GM23248 (cell line): ENCODE results near the gene SLC2A1. TPM values are rescaled to one million over a fixed set of nuclear protein-coding genes. Genes with fewer than 3 reads are reported as not detected.
A peak's percentile ranks its signal among the peaks of the same experiment; 100 is the strongest.

Experiments used
- DNase-seq: peaks from one replicate; pipeline ENCODE4 v3.0.0-alpha.2; 2015
- H2AFZ ChIP-seq: fragments of 200-600 bp; sonication (generic); 2 replicates; pipeline ENCODE4 v1.6.1; 2016; ENCODE audit warnings: antibody characterized with exemption
- H3F3A ChIP-seq: fragments of 200-600 bp; sonication (generic); 2 replicates; pipeline ENCODE4 v1.6.1; 2016; ENCODE audit warnings: mild to moderate bottlenecking, antibody characterized with exemption, mixed run types; ENCODE audit not compliant: insufficient read depth
- H3K27ac ChIP-seq: fragments of 200-600 bp; sonication (generic); 2 replicates; pipeline ENCODE4 v1.5.1; 2016; ENCODE audit warnings: mild to moderate bottlenecking
- H3K27me3 ChIP-seq: fragments of 200-600 bp; sonication (generic); replicated peaks from 2 replicates; pipeline ENCODE4 v1.6.1; 2016; ENCODE audit warnings: mild to moderate bottlenecking; ENCODE audit not compliant: insufficient read depth
- H3K36me3 ChIP-seq: fragments of 200-600 bp; sonication (generic); 2 replicates; pipeline ENCODE4 v1.6.1; 2016; ENCODE audit warnings: low read depth, mild to moderate bottlenecking
- H3K4me1 ChIP-seq: fragments of 200-600 bp; sonication (generic); 2 replicates; pipeline ENCODE4 v1.6.1; 2016; ENCODE audit warnings: mild to moderate bottlenecking; ENCODE audit not compliant: insufficient read depth
- H3K4me2 ChIP-seq: fragments of 200-600 bp; sonication (generic); one replicate; pipeline ENCODE4 v1.6.1; 2016; ENCODE audit warnings: mild to moderate bottlenecking; ENCODE audit not compliant: unreplicated experiment
- H3K4me3 ChIP-seq: fragments of 200-600 bp; sonication (generic); 2 replicates; pipeline ENCODE4 v1.5.1; 2016; ENCODE audit warnings: mild to moderate bottlenecking
- H3K79me2 ChIP-seq: fragments of 200-600 bp; sonication (generic); 2 replicates; pipeline ENCODE4 v1.6.1; 2016; ENCODE audit warnings: mild to moderate bottlenecking; ENCODE audit not compliant: insufficient read depth
- H3K9ac ChIP-seq: fragments of 200-600 bp; sonication (generic); 2 replicates; pipeline ENCODE4 v1.6.1; 2016; ENCODE audit warnings: mild to moderate bottlenecking
- H3K9me2 ChIP-seq: fragments of 200-600 bp; sonication (generic); 2 replicates; pipeline ENCODE4 v1.6.1; 2016; ENCODE audit warnings: mixed run types, mild to moderate bottlenecking, moderate library complexity; ENCODE audit not compliant: insufficient read depth
- H3K9me3 ChIP-seq: fragments of 200-600 bp; sonication (generic); one replicate; pipeline ENCODE4 v1.6.1; 2017; ENCODE audit warnings: low read depth
- H4K20me1 ChIP-seq: fragments of 200-600 bp; sonication (generic); 2 replicates; pipeline ENCODE4 v1.6.0; 2016; ENCODE audit not compliant: insufficient read depth
- EZH2 ChIP-seq: fragments of 200-600 bp; sonication (generic); IDR thresholded peaks from 2 replicates; pipeline ENCODE4 v1.6.1; 2018; ENCODE audit warnings: antibody characterized with exemption, mild to moderate bottlenecking; ENCODE audit not compliant: insufficient read depth, poor library complexity, severe bottlenecking
- EZH2phosphoT487 ChIP-seq: fragments of 200-600 bp; sonication (generic); IDR thresholded peaks from 2 replicates; pipeline ENCODE4 v1.6.1; 2018; ENCODE audit warnings: antibody characterized with exemption, moderate library complexity, mild to moderate bottlenecking, low read depth; ENCODE audit not compliant: insufficient read depth
- WGBS, 2 experiments: methylation state at CpG; one replicate each; pipeline ENCODE4 v1.1.6; 2015 to 2017; ENCODE audit warnings: low lambda C conversion rate in 2 of 2, low coverage in 1 of 2; ENCODE audit errors: missing lambda C conversion rate in 2 of 2; 5-methylcytosine and 5-hydroxymethylcytosine counted together
- in situ Hi-C: fragments of 300-500 bp; cut with MboI; formaldehyde crosslinking; loops from 2 replicates; pipeline ENCODE4 v1.15.0; 2020
- polyA plus RNA-seq: library from polyadenylated mRNA; unstranded; fragments of >200 nt; fragmentation: Nextera tagmentation; extraction: Ambion mirVana; gene quantifications from 2 replicates; pipeline ENCODE4 v1.2.1, GENCODE V29; 2016
- total RNA-seq: library from RNA; depleted of rRNA; stranded (reverse); fragments of >200 nt; shearing (Covaris generic); gene quantifications from 2 replicates; pipeline ENCODE4 v1.2.3, GENCODE V29; 2014

SLC2A1 gene
- total and polyA plus RNA-seq, 2 experiments from 2014 or later: 142 to 315 TPM

DNA sequence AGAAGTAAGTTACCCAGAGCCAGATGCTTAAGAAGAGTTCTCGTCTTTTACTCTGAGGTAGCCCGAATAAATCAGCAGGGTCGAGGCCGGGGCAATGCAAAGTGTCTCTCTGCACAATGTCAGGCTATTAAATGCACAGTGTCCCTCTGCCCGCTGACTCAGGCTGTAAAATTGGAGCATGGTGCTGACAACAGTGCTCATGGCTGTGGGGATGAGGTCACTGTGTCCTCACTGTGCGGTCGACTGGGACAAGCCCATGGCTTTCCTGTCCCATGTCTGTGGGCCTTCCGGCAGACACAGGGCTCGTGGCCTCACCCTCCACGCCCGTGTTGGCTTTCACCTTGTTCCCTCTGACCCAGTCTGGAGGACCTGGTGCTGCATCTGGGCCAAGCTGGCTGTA, 14.6 kb upstream of the SLC2A1 start:
- H3K27me3 ChIP-seq: no peaks in the 10 kb centered on the region
- no peaks in the 10 kb centered on the region for H3K9me3 ChIP-seq
- H3F3A ChIP-seq: peaks cover 8% of the 10 kb centered on the region; the same call in 1 of the 2 replicates
- WGBS, 2 experiments: 70 to 78% methylated on average over 11 of the region's 11 CpGs
- TF ChIP-seq EZH2phosphoT487: no peak
- no peak for TF ChIP-seq EZH2
- no peaks in the 10 kb centered on the region for H4K20me1 ChIP-seq
- H3K27ac ChIP-seq: no peak overlapping the region
- H3K4me3 ChIP-seq: no peak overlapping the region
- H3K79me2 ChIP-seq: no peaks in the 10 kb centered on the region
- peak; percentile 39 for DNase-seq
- no peak overlapping the region for H3K9ac ChIP-seq
- no peaks in the 10 kb centered on the region for H3K9me2 ChIP-seq
- no peak overlapping the region for H3K4me2 ChIP-seq
- H3K4me1 ChIP-seq: no peaks in the 10 kb centered on the region
- H2AFZ ChIP-seq: no peak overlapping the region
- H3K36me3 ChIP-seq: no peaks in the 10 kb centered on the region
- in situ Hi-C loops: no loop called here

DNA sequence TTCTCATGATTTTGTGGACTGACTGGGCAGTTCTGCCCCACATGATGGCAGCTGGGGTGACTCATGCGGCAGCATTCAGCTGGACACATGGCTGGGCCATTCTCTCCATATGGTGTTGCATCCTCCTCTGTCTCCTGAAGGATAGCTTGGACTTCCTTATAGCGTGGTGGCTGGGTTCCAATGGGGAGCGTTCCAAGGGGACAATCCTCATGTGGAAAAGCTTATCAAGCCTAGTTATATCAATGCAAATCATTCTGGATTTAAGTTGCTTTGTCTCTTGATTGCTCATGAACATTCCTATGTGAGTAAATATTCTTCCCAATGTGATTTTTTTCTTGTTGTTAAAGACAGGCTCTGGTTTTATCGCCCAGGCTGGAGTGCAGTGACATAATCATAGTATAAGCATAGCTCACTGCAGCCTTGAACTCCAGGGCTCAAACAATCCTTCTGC, 13.2 kb upstream of the SLC2A1 start:
- H3K27ac ChIP-seq: no peak overlapping the region
- TF ChIP-seq EZH2 (no peak), EZH2phosphoT487 (no peak)
- H3K4me1 ChIP-seq: peaks cover 6% of the 10 kb centered on the region
- no peaks in the 10 kb centered on the region for H4K20me1 ChIP-seq
- H3K79me2 ChIP-seq: no peaks in the 10 kb centered on the region
- no peak overlapping the region for H2AFZ ChIP-seq
- no peak overlapping the region for H3K9ac ChIP-seq
- H3K4me2 ChIP-seq: no peak overlapping the region
- H3F3A ChIP-seq: peaks cover 20% of the 10 kb centered on the region
- peak; percentile 54 for DNase-seq
- H3K4me3 ChIP-seq: no peak overlapping the region
- H3K9me2 ChIP-seq: no peaks in the 10 kb centered on the region
- no peaks in the 10 kb centered on the region for H3K36me3 ChIP-seq
- H3K9me3 ChIP-seq: no peaks in the 10 kb centered on the region
- H3K27me3 ChIP-seq: no peaks in the 10 kb centered on the region
- in situ Hi-C loops: no loop called here
- 78 to 84% methylated on average over 4 of the region's 4 CpGs for whole genome bisulfite sequencing, 2 experiments

DNA sequence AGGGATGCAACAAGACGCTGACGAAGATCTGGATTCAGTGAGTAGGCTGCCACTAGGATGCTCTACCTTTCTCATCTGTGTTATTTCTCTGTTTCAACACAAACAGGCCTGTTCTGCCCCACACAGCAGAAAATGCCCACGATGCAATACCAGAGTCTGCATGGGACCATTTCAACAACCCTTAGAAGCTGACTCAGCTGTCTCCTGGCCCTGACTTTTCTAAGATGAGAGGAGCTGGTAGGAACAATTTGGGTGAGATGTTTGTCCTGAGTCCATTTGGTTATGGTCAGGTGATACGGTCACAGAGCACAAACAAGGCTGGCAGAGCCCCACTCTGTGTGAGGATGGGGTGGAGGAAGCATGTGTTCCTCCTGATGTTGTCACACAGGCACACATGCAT, 11.5 kb upstream of the SLC2A1 start:
- Histone ChIP-seq H3K4me1 (peaks cover 6% of the 10 kb centered on the region), H3K27me3 (no peaks in the 10 kb centered on the region), H3K27ac (no peak overlapping the region), H3K9me3 (no peaks in the 10 kb centered on the region), H3K9me2 (no peaks in the 10 kb centered on the region), H3K4me2 (no peak overlapping the region), H3K4me3 (no peak overlapping the region), H3F3A (peaks cover 23% of the 10 kb centered on the region), H4K20me1 (no peaks in the 10 kb centered on the region), H3K79me2 (no peaks in the 10 kb centered on the region), H2AFZ (no peak overlapping the region), H3K36me3 (no peaks in the 10 kb centered on the region), H3K9ac (no peak overlapping the region)
- TF ChIP-seq EZH2 (no peak), EZH2phosphoT487 (no peak)
- WGBS, 2 experiments: 89 to 90% methylated on average over 4 of the region's 4 CpGs
- DNase-seq: no peak
- in situ Hi-C loops: no loop called here

DNA sequence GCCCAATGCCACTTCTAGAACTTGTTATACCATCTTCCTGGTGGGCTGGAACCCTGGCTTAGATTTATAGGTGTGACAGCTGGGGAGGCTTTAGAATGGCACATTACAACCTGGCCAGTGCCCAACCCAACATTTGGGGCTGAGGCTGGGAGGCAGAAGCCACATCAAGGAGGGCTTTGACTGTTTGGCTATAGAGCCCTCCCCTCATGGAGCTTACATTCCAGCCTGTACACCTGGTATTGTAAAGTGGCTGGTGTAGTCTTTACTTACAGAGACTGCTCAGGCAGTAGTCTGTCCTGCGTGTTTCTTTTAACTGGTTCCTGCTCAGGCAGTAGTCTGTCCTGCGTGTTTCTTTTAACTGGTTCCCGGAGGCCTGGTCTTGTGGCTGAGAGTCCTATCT, 10.0 kb upstream of the SLC2A1 start:
- in situ Hi-C loops: no loop called here
- Histone ChIP-seq H3K9me2 (no peaks in the 10 kb centered on the region), H3K79me2 (no peaks in the 10 kb centered on the region), H3K9ac (no peak overlapping the region), H2AFZ (no peak overlapping the region), H4K20me1 (no peaks in the 10 kb centered on the region), H3K27me3 (no peaks in the 10 kb centered on the region), H3K9me3 (no peaks in the 10 kb centered on the region), H3F3A (peaks cover 30% of the 10 kb centered on the region), H3K27ac (no peak overlapping the region), H3K4me2 (no peak overlapping the region), H3K4me3 (no peak overlapping the region), H3K36me3 (no peaks in the 10 kb centered on the region), H3K4me1 (peaks cover 13% of the 10 kb centered on the region)
- 65 to 67% methylated on average over 3 of the region's 3 CpGs for WGBS, 2 experiments
- no peak for DNase-seq
- TF ChIP-seq EZH2phosphoT487 (no peak), EZH2 (no peak)
